HepG2 (cell line): ENCODE results near the gene GRIK3.

Experiments
- ETV6 ChIP-seq: sonication (generic); formaldehyde crosslinking; conservative IDR thresholded peaks from 2 replicates; pipeline ENCODE4 v1.4.0; 2020; ENCODE audit warnings: missing genetic modification reagents
- FOXK2 ChIP-seq: fragments of 450-650 bp; IDR thresholded peaks from 2 replicates; pipeline ENCODE4 v1.6.1; 2016
- ZSCAN25 ChIP-seq: sonication (generic); formaldehyde crosslinking; IDR thresholded peaks from 2 replicates; pipeline ENCODE4 v1.8.0; 2022; ENCODE audit warnings: mild to moderate bottlenecking, missing genetic modification reagents

DNA sequence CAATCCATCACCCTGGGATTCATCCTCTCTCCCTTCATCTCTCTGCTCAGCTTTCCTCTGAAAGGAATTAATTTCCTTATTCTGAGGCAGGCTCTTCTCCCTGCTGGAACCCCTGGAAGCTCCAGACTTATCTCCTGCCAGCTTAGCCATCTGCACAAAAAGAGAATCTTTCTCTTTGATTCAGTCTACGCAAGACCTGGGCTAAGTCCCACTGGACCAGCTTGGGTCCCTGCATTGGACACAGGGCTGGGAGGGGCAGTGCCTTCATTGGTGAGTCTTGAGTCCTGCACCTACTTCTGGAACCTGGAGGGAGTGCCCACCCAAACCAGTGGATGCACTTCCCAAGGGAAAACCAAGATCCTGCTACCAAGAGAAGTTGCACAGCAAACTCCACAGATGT, 279.9 kb downstream of the GRIK3 start:
- TF ChIP-seq ETV6 (CRISPR knock-in tag) (no peak), ZSCAN25 (CRISPR knock-in tag) (no peak), FOXK2 (no peak)
